HUES48 (cell line): ENCODE results near the gene AGAP1.

ENCODE experiments used
- H3K27ac ChIP-seq: one replicate; pipeline ENCODE4 v1.7.0; 2013; ENCODE audit warnings: low read depth, low read length, inconsistent platforms
- H3K27me3 ChIP-seq: 2 replicates; pipeline ENCODE4 v1.6.1; 2013; ENCODE audit warnings: mild to moderate bottlenecking, low read length; ENCODE audit not compliant: control insufficient read depth, insufficient read depth
- H3K36me3 ChIP-seq: 2 replicates; pipeline ENCODE4 v1.6.1; 2013; ENCODE audit warnings: low read length; ENCODE audit not compliant: control insufficient read depth, insufficient read depth
- H3K4me1 ChIP-seq: 2 replicates; pipeline ENCODE4 v1.6.1; 2013; ENCODE audit warnings: mild to moderate bottlenecking, low read length; ENCODE audit not compliant: control insufficient read depth, insufficient read depth
- H3K4me3 ChIP-seq: 2 replicates; pipeline ENCODE4 v1.5.1; 2013; ENCODE audit warnings: mild to moderate bottlenecking, low read depth, low read length
- H3K9ac ChIP-seq: 2 replicates; pipeline ENCODE4 v1.6.1; 2013; ENCODE audit warnings: mild to moderate bottlenecking, low read depth, low read length, moderate library complexity
- H3K9me3 ChIP-seq: 2 replicates; pipeline ENCODE4 v1.6.1; 2013; ENCODE audit warnings: low read length; ENCODE audit not compliant: control insufficient read depth, insufficient read depth

The AGAP1 gene

GRCh38 chr2:235721625-235722024, 227.8 kb downstream of the AGAP1 start:
- no peaks in the 10 kb centered on the region for H3K9me3 ChIP-seq

DNA sequence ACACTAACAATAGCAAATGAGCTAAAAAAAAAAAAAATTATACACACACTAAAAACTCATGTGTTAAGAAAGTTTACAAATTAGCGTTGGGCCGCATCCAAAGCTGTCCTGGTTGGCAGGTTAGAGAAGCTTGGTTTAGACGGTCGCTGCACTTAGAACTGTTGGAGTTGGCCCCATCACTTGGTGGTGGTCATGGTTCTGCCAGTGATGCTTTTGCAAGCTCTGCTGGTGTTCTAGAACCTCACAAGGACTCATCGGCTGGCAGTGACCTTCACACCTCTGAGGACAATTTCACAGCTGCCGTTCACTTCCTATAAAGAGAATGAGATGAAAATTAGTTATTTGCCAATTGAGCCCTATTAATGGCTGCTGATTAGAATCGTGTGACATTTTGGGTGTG, 229.0 kb downstream of the AGAP1 start:
- Histone ChIP-seq H3K36me3 (peaks cover 6% of the 10 kb centered on the region; the same call in 1 of the 2 replicates), H3K27me3 (no peaks in the 10 kb centered on the region), H3K9me3 (no peaks in the 10 kb centered on the region), H3K4me3 (no peak overlapping the region), H3K4me1 (no peaks in the 10 kb centered on the region), H3K27ac (no peak overlapping the region), H3K9ac (no peak overlapping the region)

More at GRCh38 chr2:235721625-235722024, 227.8 kb downstream of the AGAP1 start:
- Histone ChIP-seq H3K36me3 (peaks cover 6% of the 10 kb centered on the region; the same call in 1 of the 2 replicates), H3K27ac (no peak overlapping the region), H3K4me3 (no peak overlapping the region), H3K4me1 (no peaks in the 10 kb centered on the region), H3K27me3 (no peaks in the 10 kb centered on the region), H3K9ac (no peak overlapping the region)

- H3K9me3 ChIP-seq: no peaks in the 10 kb centered on the region
- no peaks in the 10 kb centered on the region for H3K27me3 ChIP-seq
- no peak overlapping the region for H3K4me3 ChIP-seq
- no peak overlapping the region for H3K27ac ChIP-seq
- no peak overlapping the region for H3K9ac ChIP-seq
- H3K4me1 ChIP-seq: no peaks in the 10 kb centered on the region
- peaks cover 6% of the 10 kb centered on the region; the same call in 1 of the 2 replicates for H3K36me3 ChIP-seq
These were observed 229.5 kb downstream of the AGAP1 start for GRCh38 chr2:235723371-235723770.

DNA sequence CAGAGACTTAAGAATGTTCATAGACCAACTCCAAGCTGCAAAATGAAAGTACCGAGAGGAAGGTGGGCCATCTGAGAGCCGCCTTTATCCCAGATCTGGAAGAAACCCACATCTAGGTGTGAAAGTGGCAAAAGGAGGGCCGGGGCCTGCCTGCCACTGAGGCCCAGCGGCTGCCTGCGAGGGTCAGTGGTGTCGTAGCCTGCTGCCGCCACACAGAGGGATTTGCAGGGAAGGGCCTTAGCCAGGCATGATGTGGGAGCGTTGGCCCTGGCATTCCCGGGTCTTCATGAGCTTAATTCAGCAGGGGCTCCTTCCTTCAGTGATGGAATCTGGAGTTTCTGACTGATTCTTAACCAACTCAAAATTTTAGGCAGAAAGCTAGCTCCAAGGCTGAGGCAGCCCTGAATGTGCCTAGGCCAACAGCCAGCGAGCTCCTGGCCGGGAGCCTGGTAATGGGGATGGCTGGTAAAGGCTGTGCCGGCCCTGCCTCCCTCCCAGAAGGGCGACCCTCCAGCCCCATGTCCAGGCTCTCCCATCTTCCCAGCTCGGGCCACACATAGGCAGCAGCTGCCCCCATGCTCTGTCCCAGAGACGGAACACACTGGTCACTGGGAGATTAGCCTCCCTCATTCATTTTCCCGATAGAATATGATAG, 230.1 kb downstream of the AGAP1 start:
- H3K9ac ChIP-seq: no peak overlapping the region
- H3K27me3 ChIP-seq: no peaks in the 10 kb centered on the region
- no peak overlapping the region for H3K27ac ChIP-seq
- peaks cover 6% of the 10 kb centered on the region; the same call in 1 of the 2 replicates for H3K36me3 ChIP-seq
- no peaks in the 10 kb centered on the region for H3K9me3 ChIP-seq
- no peaks in the 10 kb centered on the region for H3K4me1 ChIP-seq
- no peak overlapping the region for H3K4me3 ChIP-seq

DNA sequence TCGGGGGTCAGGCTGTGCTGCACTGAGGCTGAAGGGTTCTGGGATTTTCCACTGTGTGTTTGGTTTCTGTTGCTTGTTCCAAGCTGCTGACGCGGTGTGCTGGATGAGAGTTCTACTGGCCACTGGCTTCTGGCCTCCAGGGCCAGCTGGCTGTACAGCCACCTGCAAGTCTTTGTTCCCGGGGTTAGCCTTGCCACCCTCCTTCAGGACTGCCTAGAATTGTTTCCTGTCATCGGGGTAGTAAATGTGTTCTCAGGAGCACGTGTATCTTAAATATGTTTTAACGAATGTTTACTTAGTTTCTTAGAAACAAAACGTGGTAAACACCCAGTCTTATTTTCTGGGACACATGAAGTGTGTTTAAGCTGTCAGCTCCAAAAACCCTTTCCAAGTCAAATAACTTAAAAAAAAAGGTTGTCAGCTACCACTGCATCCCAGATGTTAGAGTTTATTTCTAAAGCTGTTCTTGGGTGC, 231.2 kb downstream of the AGAP1 start:
- no peak overlapping the region for H3K27ac ChIP-seq
- H3K4me3 ChIP-seq: no peak overlapping the region
- H3K4me1 ChIP-seq: no peaks in the 10 kb centered on the region
- no peaks in the 10 kb centered on the region for H3K27me3 ChIP-seq
- H3K9me3 ChIP-seq: no peaks in the 10 kb centered on the region
- H3K36me3 ChIP-seq: peaks cover 4% of the 10 kb centered on the region; the same call in 1 of the 2 replicates
- H3K9ac ChIP-seq: no peak overlapping the region

GRCh38 chr2:235725841-235726240, 232.0 kb downstream of the AGAP1 start:
- Histone ChIP-seq H3K4me1 (0 out of 2 replicates have a peak, but pooled peaks cover 3% of the 10 kb centered on the region), H3K27me3 (no peaks in the 10 kb centered on the region), H3K9ac (no peak overlapping the region), H3K4me3 (no peak overlapping the region), H3K9me3 (no peaks in the 10 kb centered on the region), H3K36me3 (peaks cover 4% of the 10 kb centered on the region; the same call in 1 of the 2 replicates), H3K27ac (no peak overlapping the region)

DNA sequence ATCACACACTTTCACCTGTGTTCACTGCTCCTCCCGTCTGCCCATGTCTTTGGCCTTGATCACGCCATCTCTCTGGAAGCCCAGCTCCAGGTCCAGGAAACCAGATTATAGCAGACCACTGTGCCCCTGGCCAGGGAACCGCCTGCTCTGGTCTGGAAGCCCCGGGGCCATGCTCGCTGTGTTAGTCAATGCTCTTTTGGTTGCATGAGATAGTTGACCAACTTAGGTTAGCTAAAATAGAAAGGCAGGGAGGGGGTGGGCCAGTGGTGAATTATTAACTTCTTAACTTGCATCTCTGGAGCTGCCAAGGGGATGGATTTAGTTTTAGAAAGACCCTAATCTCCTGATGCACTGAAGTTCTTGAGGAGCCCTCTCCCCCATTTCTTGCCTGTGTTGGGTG, 232.7 kb downstream of the AGAP1 start:
- Histone ChIP-seq H3K27me3 (no peaks in the 10 kb centered on the region), H3K9ac (no peak overlapping the region), H3K4me1 (peaks cover 8% of the 10 kb centered on the region), H3K4me3 (no peak overlapping the region), H3K27ac (no peak overlapping the region), H3K36me3 (peaks cover 4% of the 10 kb centered on the region; the same call in 1 of the 2 replicates), H3K9me3 (no peaks in the 10 kb centered on the region)

GRCh38 chr2:235727174-235727573, 233.3 kb downstream of the AGAP1 start:
- Histone ChIP-seq H3K4me3 (no peak overlapping the region), H3K36me3 (peaks cover 4% of the 10 kb centered on the region; the same call in 1 of the 2 replicates), H3K9ac (no peak overlapping the region), H3K4me1 (peaks cover 15% of the 10 kb centered on the region), H3K27me3 (no peaks in the 10 kb centered on the region), H3K27ac (no peak overlapping the region), H3K9me3 (no peaks in the 10 kb centered on the region)

DNA sequence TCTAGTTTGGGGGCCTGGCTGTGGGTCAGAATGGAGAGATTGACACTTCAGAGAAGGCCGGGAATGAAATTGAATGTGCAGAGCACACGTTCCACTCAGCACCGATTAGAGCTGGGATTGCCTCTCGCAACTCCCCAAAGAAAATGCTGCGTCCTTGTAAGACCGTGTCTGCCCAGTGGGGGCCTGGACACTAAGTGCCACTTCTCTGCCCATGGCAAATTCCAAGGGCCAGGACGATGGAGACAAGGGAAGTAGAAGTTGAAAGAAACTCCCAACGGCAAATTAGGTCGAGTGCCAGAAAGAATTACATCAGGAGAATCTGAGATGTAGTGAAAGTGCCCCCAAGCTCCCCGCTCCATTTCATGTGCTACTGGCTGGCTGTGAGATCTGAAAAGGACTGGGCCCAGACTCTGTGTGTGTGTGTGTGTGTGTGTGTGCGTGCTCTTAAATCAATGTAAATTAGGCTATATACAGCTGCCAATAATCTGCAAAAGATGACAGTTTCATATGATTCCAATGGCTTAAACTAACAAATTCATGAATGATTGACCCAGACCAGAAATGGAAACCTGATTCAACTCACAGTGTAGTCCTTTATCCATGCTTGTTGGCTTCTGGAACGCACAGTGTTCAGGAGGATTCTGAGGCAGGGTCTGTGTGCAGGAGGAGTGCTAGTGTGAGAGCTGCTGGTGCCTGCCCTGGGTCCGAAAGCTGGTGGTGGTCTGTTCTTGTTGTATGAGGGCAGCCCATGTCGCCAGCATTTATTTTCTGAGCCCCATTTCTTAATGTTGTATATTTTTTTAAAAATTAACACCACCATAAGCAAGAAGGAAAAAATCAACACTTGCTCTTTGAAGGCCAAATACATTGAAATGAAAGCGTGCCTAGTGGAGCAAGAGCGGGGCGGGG, 234.3 kb downstream of the AGAP1 start:
- H3K36me3 ChIP-seq: no peaks in the 10 kb centered on the region
- no peak overlapping the region for H3K9ac ChIP-seq
- H3K9me3 ChIP-seq: no peaks in the 10 kb centered on the region
- no peak overlapping the region for H3K27ac ChIP-seq
- H3K4me1 ChIP-seq: peaks cover 23% of the 10 kb centered on the region
- no peaks in the 10 kb centered on the region for H3K27me3 ChIP-seq
- no peak overlapping the region for H3K4me3 ChIP-seq

DNA sequence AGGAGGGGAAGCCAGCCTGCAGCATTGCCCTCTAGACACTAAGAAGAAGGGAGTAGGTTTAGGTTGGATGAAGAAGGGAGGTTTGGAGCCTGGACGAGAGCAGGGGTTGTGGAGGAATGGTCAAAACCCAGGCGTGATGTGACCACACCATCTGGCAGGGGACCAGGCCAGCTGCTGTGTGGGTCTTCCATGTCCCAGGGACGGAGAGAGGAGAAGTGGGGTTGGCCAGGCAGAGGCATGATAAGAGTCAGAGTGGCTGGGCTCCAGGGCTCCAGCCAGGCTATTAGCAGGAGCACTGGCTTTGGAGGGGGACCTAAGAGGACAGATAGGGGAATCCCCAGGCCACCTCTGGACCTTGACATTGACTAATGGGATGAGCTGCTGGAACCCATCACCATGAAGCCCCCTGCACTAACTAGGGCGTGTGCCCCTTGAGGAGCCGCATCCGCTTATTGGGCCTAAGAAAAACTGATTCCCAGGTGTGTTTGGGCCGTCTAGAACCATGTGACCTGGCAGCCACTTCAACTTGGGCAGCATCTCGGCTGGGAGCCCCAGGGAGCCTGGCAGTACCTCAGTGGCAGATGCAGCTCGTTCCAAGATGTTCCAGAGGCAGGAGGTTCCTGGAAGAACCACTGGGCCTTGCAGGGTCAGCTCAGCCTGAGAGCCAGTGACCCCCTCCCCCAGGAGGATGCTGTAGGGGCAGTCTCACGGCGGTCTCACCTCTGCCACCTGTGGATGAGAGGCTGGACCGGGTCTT, 235.1 kb downstream of the AGAP1 start:
- H3K9me3 ChIP-seq: no peaks in the 10 kb centered on the region
- H3K4me3 ChIP-seq: no peak overlapping the region
- H3K27ac ChIP-seq: no peak overlapping the region
- H3K9ac ChIP-seq: no peak overlapping the region
- peaks cover 27% of the 10 kb centered on the region for H3K4me1 ChIP-seq
- H3K27me3 ChIP-seq: no peaks in the 10 kb centered on the region
- no peaks in the 10 kb centered on the region for H3K36me3 ChIP-seq
